Neural progenitor cell (in vitro differentiated cells): ENCODE data around the gene OCEL1.

Experiments
- EZH2 ChIP-seq: fragments of 200-600 bp; sonication (generic); IDR thresholded peaks from 2 replicates; pipeline ENCODE4 v1.6.1; 2017; ENCODE audit warnings: antibody characterized with exemption, mild to moderate bottlenecking, moderate library complexity
- TF ChIP-seq, protein P1 (sequence below): fragments of 200-600 bp; sonication (generic); IDR thresholded peaks from 2 replicates; pipeline ENCODE4 v1.5.1; 2017; ENCODE audit warnings: antibody characterized with exemption, mild to moderate bottlenecking

DNA sequence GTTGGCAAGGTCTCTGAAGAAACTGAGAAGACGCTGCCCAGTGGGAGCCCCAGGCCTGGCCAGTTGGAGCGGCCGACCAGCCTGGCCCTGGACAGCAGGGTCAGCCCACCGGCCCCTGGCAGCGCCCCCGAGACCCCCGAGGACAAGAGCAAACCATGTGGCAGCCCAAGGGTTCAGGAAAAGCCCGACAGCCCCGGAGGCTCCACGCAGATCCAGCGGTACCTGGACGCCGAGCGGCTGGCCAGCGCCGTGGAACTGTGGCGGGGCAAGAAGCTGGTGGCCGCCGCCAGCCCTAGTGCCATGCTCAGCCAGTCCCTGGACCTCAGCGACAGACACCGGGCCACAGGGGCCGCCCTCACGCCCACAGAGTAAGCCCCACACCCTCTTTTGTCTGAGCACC lies 30.9 kb upstream of the OCEL1 start:
- TF ChIP-seq, protein P1, sequence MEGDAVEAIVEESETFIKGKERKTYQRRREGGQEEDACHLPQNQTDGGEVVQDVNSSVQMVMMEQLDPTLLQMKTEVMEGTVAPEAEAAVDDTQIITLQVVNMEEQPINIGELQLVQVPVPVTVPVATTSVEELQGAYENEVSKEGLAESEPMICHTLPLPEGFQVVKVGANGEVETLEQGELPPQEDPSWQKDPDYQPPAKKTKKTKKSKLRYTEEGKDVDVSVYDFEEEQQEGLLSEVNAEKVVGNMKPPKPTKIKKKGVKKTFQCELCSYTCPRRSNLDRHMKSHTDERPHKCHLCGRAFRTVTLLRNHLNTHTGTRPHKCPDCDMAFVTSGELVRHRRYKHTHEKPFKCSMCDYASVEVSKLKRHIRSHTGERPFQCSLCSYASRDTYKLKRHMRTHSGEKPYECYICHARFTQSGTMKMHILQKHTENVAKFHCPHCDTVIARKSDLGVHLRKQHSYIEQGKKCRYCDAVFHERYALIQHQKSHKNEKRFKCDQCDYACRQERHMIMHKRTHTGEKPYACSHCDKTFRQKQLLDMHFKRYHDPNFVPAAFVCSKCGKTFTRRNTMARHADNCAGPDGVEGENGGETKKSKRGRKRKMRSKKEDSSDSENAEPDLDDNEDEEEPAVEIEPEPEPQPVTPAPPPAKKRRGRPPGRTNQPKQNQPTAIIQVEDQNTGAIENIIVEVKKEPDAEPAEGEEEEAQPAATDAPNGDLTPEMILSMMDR, result no peak
- TF ChIP-seq EZH2, result no peak
